HG03460 (cell line): ENCODE results near the gene ATP2B3.

Experiments used
- ATAC-seq: cut with Tn5 transposase; IDR thresholded peaks from one replicate; pipeline ENCODE4 v1.9.1; 2021; ENCODE audit not compliant: unreplicated experiment

ATP2B3 gene

DNA sequence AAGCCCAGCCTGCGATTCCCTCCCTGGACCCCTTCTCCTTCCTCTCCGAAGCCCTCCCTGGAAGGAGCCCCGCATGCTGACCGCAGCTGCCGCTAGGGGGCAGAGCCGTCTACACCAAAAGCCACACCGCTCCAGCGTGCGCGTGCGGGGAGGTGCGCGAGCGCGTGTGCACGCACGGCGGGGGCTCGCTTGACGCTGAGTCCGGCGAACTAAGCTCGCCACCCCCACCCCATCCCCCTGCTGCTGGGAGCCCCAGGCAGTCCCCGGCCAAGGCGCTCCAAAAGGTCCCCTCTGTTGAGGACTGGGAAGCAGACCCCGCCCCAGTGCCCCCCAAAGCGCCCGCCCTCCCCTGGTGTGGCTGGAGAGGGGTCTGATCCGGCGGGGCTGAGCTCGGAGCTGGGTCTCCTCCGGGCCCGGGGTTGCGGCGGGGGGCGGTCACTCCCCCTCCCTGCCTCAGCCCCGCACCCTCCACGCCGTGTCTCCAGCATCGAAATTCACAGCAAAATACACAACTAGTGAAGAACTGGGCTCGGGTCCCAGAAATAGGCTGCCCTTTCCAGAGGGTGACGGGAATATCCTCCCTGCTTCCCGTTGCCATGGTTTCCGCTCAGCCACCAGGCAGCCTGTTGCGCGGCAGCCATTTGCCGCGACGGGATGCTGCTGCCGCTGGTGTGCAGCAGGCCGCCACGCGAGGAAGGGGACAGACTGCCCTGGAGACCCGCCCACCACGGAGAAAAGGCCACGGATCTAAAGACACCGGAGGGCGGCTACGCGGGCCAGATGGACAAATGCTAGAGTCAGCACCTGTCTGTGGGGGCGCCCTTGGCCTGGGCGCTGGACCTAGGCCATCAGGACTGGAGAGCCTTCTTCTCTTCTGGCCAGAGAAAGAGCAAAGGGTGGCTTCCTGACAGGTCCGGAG, 92.7 kb downstream of the ATP2B3 start:
- no peak for ATAC-seq

DNA sequence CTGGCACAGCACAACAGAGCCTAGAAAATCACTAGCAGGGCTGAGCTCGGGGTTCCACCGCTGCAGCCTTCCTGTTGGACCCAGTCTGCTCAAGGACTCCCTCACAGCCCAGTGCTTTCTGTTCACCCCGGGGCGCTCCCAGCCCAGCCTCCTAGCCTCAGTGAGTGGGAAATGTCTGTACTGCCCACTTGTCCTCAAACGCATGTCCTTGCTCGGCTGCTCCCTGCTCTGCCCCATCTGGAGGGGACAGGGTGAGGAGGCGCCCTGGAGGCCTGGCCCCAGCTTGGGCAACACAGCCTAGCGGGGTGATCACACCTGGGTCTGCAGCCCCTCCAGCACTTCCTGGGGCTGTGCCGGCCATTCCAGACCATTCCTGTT, 93.4 kb downstream of the ATP2B3 start:
- no peak for ATAC-seq

GRCh38 chrX:153611298-153612095, 94.1 kb downstream of the ATP2B3 start:
- ATAC-seq = no peak

- ATAC-seq = no peak
Measured at GRCh38 chrX:153612413-153612812, 95.0 kb downstream of the ATP2B3 start.

GRCh38 chrX:153614818-153615217, 97.4 kb downstream of the ATP2B3 start:
- ATAC-seq = no peak

DNA sequence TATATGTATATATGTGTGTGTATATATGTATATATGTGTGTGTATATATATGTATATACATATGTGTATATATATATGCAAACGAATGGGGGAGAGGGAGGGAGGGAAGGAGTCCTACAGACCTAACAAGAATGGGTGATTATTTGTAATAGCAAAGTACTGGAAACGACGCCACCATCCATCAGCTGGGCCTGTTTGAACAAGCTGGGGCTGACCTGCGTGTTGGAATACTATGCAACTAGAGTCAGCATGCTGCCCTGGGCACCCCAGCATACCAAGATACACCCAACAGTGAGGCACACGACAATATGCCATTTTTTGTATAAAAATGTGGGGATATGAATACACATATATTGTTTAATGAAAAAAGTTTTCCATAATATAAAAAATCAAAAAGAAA, 103.1 kb downstream of the ATP2B3 start:
- no peak for ATAC-seq

- no peak for ATAC-seq
Measured at GRCh38 chrX:153621949-153622598, 104.6 kb downstream of the ATP2B3 start.

- no peak for ATAC-seq
Measured at GRCh38 chrX:153622661-153623309, 105.3 kb downstream of the ATP2B3 start.

GRCh38 chrX:153623310-153624029, 106.0 kb downstream of the ATP2B3 start:
- ATAC-seq = no peak

- ATAC-seq = no peak
Measured at GRCh38 chrX:153624196-153625091, 107.0 kb downstream of the ATP2B3 start.

DNA sequence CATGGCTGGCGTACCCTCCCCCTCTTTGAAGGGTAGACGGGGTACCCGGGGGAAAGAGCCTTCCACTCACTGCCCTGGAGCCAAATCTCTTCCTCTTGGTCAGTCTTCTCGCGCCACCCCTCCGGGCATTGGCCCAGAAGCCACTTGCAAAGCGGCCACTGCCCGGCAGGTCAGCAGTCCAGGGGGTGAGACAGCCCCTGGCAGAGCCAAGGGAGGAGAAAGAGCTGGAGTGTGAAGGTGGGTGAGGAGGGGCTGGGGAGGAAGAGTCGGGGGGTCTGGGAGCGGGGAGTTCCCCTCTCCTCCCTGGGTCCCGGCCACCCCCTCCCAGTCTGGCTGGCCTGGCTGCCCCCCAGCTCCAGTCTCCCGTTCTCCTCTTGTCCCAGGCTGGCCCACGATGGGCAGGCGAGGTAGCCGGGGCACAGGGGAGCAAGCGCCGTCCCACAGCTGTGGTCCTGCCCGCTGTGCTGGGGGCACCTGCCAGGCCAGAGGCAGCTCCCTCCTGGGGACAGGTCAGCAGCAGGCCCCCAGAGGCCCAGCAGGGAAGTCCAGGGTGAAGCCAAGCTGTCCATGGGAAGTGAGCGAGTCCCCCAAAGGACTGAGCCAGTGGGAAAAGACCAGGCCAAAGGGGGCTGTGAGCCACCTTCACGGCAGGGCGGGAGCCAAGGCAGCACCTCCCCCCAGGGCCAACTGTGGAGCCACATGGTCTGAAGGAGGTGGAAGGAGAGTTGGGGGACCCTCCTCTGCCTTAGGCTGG, 108.0 kb downstream of the ATP2B3 start:
- no peak for ATAC-seq

GRCh38 chrX:153626025-153626633, 108.7 kb downstream of the ATP2B3 start:
- ATAC-seq = no peak

GRCh38 chrX:153626863-153627674, 109.6 kb downstream of the ATP2B3 start:
- ATAC-seq = no peak

- ATAC-seq = no peak
Measured at GRCh38 chrX:153627675-153628111, 110.3 kb downstream of the ATP2B3 start.

DNA sequence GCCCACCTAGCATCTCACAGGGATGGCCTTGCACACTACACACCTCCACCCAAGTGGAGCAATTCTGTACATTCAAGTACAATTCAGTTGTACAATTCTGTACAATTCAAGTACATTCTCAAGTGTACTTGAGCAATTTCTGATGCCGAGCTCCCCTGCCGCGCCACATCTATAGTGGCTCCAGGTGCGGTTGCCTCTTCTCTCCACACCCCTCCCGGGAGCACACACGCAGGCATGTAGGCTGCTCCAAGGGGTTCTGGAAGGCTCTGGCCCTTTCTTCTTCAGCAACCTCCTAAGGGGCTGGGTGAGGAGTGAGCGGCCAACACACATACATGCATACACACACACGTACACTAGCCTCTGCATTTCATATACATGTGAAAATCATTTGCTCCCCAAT, 110.7 kb downstream of the ATP2B3 start:
- no peak for ATAC-seq

GRCh38 chrX:153628665-153629064, 111.2 kb downstream of the ATP2B3 start:
- no peak for ATAC-seq

DNA sequence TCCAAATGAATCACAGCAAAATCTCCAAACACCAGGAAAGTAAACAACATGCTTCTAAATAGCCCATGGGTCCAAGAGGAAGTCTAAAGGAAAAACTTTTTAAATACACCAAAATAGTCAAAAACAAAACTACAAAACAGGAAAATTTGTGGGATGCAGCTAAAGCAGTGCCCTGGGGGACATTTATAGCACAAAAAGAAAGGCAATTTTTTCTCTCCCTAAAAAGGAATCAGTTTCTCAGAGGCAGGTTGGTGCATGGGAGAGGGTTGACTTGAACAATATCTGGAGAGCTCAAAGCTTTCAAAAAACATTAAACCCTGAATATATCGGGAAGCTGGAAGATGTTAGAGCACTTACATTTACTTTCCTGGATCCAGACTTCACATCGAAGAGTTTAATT, 113.9 kb downstream of the ATP2B3 start:
- no peak for ATAC-seq
